ENCODE data around the gene CDKN2AIP.
"Not testable (repeated sequence)": the region's sequence is repeated elsewhere in the genome, so short reads cannot be mapped to it uniquely, and the experiment has no call there.

The CDKN2AIP gene

DNA sequence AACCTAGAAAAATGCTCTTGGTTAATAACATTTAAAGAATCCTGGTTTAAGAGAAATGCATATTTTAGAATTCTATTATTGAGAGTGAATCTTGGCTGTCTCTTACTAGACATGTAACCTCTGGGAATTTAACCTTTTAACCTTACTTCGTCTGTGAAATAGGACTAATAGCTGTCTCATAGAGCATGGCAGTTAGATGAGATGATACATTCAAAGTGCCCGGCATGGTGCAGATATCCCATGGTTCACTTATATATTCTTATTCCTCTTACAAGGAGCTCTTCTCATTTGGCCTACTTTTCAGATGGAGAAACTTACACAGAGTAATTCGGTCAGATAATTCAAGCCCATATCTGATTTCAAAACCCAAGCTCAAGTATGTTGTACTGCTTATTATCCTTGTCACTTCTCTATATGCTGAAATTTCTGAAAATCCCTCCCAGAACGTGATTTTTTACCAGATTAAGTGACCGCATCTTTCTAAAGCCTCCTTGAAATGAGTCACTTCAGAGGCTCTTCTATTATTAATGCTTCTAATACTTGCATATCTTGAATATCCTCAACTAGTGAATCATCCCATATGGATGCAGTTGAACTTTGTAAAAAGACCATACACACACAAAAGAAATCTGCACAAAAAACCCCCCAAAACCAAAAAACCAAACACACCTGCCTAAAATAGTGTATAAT is 4.9 kb downstream of the CDKN2AIP start:
- DNase-seq = no peak

DNA sequence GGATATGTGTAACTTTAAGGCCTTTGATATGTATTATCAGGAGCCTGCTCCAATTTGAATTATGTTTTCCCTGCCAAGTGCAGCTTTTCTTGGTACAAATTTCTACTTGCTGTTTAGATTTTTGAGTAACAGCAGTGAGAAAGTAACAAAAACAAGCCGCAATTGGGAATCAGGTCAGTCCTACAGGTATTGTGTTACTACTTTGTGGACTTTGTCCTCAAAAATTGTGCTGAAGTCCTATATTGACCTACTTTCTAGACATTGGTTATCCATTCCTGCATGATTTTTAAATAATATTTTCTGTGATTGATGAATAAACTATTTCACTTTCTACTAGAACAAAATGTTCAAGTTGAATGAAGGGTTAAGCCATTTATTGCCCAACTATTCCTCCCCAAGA is 5.7 kb downstream of the CDKN2AIP start:
- no peak for DNase-seq

DNA sequence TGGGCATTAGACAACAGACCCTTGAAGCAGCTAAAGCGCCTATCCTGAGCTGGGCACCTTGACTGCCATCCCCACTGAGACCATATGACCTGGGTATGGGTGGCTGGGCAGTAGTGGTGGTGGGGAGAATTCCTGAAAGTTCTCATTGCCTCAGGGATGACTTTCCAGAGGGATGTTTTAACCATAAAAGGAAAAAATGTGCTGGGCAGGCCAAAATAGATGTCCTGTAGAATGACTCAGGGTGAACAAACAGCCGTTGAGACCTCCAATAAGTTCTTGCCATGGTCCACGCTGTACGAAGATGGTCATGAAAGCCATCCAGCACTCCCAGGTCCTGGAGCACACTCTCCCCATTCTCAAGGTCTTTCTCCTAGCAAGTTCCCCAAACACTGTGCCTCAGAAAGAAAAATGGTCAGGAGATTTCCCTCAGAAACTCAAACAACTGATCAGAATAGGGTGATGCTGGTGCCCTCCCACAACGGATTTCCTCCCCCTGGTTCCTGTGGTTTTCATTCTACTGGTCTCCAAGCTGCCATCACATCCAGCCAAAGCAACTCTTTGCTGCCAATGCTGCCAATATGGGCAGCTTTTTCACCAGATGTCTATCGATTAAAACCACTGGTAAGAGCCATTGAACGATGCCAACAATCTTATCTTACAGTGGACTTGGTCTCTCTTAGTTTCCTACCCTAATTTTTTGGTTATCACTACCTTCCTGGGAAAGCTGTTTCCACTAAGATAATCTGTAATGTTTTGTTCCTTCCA is 11.2 kb downstream of the CDKN2AIP start:
- no peak for DNase-seq

DNA sequence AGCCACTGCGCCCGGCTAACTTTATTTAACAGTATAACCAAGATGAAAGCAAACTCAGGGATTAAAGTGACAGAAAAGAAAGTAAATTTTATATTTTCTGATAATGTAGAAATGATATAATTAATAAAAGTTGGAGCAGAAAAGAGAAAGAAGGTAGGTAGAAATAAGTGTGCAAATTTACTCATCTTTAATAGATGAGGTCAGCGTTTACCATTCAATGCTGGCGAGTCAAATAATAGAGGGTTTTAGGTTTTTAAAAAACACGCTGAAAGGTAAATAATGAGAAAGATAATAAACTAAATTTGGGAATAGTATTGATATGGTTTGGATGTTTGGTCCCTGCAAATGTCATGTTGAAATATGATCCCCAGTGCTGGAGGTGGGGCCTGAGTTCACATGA is 13.6 kb downstream of the CDKN2AIP start:
- DNase-seq = no peak

DNA sequence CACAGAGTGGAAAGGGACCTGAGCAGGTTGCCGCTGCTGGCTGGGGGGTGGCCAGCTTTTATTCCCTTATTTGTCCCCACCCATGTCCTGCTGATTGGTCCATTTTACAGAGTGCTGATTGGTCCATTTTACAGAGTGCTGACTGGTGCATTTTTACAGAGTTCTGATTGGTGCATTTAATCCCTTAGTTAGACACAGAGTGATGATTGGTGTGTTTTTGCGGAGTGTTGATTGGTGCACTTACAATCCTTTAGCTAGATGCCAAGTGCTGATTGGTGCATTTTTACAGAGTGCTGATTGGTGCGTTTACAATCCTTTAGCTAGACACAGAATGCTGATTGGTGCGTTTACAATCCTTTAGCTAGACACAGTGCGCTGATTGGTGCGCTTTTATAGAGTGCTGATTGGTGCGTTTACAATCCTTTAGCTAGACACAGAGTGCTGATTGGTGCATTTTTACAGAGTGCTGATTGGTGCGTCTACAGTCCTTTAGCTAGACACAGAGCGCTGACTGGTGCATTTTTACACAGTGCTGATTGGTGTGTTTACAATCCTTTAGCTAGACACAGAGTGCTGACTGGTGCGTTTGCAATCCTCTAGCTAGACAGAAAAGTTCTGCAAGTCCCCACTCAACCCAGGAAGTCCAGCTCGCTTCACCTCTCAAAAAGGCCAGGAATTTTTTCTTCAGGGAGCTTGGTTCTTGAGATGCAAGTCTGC is 19.6 kb downstream of the CDKN2AIP start:
- DNase-seq = not testable (repeated sequence)

DNA sequence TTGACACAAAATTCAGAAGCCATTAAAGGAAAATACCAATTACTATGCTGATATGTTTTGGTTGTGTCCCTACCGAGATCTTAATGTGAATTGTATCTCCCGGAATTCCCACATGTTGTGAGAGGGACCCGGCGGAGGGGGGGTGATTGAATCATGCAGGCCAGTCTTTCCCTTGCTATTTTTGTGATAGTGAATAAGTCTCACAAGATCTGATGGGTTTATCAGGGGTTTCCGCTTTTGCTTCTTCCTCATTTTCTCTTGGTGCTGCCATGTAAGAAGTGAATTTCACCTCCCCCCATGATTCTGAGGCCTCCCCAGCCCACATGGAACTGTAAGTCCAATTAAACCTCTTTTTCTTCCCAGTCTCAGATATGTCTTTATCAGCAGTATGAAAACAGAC is 21.4 kb downstream of the CDKN2AIP start:
- DNase-seq = not testable (repeated sequence)

DNA sequence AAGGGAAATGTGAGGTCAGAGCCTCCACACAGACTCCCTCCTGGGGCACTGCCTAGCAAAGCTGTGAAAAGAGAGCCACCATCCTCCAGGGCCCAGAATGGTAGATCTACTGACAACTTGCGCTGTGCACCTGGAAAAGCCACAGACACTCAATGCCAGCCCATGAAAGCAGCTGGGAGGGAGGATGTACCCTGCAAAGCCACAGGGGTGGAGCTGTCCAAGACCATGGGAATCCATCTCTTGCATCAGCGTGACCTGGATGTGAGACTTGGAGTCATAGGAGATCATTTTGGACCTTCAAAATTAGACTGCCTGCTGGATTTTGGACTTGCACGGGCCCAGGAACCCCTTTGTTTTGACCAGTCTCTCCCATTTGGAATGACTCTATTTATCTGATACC is 22.8 kb downstream of the CDKN2AIP start:
- DNase-seq = no peak

DNA sequence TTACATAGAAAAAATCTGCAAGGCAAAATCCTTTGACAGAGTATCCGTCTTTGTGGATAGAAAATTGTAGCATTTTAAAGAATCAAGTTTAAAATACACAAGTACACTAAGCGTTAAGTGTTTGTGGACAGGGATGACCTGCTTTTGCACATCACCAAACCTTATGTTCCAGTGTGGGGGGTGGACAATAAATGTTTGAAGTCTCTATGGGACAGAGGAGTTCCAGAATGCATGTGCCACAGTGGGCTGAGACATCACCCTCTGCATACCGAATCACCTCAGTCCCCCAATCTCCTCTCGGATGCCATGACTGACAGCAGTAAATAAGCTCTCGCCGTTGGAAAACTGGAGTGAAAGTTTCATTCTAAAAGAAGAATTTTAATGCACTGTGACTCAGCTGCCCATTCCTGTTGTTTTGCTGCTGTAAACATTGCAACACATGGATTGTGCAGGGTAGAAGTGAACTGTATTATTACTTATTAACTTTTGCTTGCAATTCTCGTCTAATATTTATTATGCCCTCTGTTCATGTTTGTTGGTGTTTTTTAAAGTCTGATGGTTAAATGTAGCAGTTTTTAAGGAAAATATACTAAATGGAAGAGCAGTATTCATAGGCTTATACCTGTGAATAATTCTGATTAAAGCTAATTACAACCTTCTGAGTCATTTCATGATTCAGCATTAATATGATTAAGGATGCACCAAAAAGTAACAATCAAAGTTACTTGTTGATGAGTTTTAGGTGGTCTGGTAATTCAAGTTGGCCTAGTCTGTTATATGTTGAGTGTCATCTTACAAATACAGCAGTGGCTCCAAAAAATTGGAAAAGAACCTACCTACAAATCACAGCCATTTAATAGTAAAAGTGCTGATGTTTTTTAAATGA is 24.0 kb downstream of the CDKN2AIP start:
- DNase-seq = no peak

DNA sequence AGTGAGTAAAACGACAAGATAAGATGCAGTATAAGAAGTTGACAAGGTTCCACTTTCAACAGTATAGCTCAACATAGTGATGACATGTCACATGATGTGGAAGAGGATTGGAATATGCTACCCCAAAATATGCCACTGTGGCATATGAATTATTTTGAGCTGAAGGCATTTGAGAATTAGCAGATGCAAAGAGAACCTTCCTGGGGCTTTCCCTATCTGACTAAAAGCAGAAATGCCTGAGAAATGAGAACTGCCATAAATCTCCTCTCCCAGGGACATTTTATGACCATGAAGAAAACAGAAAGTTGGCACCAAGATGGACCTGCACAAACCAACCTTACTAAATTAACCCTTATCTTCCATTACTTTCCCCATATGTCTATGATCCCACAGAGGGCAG is 24.8 kb downstream of the CDKN2AIP start:
- no peak for DNase-seq

DNA sequence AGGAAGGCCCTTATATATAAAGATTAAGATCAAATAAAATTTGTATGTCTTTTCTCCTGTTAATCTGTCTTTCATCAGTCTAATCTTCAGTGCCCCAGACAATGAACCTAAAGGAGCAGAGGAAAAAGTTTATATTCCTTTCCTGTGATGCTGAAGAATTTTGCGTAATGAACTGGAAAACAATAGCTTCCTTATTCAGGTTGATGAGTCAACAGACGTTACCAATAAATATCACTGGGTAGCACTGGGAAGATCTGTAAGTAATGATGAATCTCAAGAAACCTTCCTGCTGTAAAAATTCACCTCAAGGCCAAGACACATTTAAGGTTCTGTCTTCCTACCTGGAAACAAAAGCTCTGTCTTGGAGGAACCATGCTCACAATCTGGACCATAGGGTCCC is 25.5 kb downstream of the CDKN2AIP start:
- DNase-seq = no peak

DNA sequence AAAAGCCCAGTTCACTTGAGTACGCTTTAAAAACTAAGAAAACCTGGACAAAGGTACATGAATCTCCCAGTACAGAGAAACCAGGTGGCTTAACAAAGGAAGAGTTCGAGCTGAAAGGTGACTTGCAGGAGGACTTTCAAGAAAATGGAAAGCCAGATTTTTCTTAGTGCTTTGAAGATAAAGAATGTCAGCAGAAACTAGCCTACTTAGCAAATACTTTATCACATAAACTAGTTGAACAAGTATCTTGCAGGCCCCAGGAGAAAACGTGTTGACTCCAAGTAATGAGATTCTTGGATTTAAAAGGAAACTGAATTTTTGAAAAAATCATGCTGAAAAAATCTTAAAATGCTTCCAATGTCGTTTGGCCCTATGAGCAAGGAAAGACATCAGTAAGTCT is 26.4 kb downstream of the CDKN2AIP start:
- DNase-seq = no peak

DNA sequence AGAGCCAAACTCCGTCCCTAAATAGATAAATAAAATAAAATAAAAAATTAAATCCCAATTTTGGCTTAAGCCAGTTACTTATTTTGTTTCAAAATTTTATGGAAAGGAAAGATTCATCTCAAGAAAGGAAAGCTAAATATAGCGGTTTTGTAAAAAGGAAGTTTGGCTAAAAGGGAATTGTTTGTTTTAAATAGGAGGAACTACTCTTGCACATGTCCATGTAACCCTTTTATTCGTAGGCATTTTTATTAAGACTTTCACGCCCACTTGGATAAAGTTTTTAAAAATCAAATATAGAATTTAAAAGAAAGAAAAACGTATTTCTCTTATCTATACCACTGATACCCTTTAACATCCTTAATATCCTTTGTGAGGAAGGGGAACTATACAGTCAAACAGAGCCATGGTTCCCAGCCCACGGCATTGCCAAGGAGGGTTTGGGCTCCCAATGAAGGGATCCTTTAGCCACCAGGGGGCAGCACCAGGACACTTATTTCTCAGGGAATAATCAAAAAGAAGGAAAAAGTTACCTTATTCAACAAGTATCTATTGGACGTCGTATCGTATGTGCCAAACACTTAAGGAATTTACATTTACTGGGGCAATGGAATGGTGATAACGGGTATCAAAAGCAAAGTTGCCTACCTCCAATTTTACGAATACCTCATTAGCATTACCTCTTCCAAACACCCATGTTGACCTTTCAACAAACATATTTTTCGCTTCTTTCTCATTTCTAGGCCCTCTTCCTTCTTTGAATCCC is 27.7 kb downstream of the CDKN2AIP start:
- DNase-seq = peak; percentile 70 to 83

DNA sequence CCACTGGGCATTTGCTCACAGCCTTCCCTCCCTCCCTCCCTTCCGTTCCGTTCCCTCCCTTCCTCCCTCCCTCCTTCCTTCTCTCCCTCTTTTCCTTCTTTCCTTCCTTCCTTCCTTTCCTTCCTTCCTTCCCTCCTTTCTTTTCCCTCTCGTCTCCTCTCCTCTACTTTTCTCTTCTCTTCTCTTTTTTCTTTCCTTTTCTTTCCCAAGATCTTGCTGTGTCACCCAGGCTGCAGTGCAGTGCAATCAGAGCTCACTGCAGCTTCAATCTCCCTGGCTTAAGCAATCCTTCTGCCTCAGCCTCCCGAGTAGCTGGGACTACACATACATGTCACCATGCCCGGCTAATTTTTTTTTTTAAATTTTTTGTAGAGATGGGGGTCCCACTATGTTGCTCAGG is 33.7 kb downstream of the CDKN2AIP start:
- DNase-seq = no peak

DNA sequence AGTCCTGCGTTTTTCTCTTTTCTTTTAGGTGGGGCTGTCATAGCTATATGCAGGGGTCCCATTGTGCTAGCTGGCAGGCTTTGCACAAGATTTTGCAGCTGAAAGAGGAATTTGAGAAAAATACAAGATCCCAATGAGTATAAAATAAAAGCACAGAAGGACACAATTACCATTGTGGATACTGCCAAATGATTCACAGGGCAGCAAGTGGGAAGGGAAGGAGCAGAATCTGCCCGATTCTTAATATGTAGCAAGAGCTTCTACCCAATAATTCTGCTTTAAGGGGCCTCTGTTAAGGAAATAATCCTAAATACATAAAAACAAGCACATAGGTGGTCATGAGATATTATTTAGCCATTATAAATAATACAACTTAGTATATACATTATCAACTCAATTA is 34.5 kb downstream of the CDKN2AIP start:
- no peak for DNase-seq

DNA sequence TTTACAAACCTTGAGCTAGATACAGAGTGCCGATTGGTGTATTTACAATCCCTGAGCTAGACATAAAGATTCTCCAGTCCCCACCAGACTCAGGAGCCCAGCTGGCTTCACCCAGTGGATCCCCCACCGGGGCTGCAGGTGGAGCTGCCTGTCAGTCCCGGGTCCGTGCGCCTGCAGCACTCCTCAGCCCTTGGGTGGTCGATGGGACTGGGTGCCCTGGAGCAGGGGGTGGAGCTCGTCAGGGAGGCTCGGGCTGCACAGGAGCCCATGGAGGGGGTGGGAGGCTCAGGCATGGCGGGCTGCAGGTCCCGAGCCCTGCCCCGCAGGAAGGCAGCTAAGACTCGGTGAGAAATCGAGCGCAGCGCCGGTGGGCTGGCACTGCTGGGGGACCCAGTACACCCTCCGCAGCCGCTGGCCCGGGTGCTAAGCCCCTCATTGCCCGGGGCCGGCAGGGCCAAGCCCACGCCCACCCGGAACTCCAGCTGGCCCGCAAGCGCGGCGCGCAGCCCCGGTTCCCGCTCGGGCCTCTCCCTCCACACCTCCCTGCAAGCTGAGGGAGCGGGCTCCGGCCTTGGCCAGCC is 38.2 kb downstream of the CDKN2AIP start:
- DNase-seq = not testable (repeated sequence)

DNA sequence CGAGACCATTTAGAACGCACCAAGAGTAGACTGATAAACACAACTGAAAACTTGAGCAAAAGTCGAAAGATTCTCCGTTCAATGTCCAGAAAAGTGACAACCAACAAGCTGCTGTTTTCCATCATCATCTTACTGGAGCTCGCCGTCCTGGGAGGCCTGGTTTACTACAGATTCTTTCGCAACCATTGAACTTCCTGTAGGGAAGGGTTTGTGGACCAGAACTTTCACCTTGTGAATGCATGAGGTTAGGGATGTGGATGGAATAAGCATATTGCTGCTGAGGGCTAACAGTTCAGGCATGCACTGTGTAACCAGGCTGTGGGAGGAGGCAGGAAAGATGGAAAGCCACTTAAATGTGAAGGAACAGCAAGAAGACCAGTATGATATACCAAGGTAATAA is 39.6 kb downstream of the CDKN2AIP start:
- DNase-seq = no peak

DNA sequence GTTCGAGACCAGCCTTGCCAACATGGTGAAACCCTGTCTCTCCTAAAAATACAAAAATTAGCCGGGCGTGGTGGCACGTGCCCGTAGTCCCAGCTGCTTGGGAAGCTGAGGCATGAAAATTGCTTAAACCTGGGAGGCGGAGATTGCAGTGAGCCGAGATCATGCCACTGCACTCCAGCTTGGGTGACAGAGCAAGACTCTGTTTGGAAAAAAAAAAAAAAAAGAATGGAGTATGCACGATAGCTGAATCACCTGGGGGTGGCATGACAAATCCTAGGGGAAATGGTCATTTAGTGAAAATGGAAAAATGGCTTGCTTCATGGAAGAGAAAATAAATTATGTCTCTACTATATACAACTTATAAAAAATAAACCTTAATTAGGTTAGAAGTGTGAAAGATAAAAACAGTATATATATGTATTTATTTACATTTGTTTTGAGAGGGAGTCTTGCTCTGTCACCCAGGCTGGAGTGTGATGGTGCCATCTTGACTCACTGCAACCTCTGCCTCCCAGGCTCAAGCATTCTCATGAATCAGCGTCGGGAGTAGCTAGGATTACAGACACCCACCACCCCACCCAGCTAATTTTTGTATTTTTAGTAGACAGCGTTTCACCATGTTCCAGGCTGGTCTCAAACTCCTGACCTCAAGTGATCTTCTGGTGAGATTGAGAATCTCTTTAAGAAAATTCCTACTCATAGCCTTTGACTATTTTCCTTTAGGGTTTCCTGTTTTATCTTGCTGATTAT is 41.1 kb downstream of the CDKN2AIP start:
- DNase-seq = no peak

DNA sequence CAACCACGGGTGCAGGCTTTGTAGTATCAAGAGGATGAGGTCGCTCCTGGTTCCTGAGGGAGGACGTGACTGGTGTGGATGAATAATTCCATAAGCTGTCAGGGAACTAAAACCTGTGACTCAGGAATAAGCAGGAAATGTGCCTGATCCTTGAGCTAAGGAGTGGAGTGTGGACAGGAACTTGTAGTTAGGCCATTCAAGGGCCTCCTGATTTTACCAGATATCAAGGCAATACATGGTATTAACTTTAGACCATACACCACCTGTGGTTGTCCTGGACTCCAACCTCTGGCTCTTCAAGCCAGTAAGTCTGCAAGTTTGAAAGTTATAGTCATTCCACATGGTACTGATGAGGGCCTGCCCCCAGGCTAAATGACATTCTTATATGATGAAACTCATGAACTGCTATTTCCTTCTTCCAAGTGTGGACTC is 48.4 kb downstream of the CDKN2AIP start:
- no peak for DNase-seq

DNA sequence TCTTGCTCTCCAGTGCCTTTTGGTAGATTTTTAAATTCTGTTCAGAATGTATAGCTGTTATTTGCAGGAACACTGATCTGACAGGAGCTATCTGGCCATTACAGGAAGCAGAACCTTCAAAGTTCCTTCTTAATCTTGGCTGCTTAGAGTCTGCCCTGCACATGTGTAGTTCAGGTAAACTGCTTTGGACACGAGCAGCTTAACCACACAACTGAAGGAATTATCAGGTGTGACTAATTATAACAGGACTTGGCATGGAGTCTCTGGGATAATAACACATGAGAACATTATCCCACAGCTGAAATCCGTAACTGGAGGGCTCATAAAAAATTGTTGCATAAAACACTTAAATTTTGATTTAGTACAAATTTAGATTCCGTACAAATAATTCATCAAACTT is 48.8 kb downstream of the CDKN2AIP start:
- DNase-seq = no peak

DNA sequence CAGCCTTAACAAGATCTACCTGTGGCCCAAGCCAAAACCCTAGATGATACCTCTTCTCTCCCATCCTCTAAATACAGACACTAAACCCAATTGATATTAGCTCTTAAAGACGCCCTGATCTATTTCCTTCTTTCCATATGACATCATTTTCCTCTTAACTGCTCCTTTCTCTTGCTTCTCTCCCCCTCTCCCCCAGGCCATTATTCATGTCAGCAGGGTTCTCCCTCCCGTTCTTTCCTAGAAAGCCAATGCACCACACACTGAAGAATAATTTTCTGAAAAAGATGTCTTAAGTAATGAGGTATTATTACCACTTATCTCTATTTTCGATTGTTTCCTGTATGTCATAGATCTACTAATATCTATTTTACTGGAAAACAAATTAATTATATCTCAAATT is 50.7 kb downstream of the CDKN2AIP start:
- DNase-seq = no peak

Data from stimulated activated CD4-positive, alpha-beta T cell treated with anti-CD3 and anti-CD28 coated beads, Interleukin-4, amount 100 ng/mL, for 4 hours (primary cell).